Ishikawa (cell line): ENCODE data around the gene TMEM209.

ENCODE experiments used
- CEBPB ChIP-seq: IDR thresholded peaks from 2 replicates; pipeline ENCODE4 v1.6.1; 2012
- CREB1 ChIP-seq: IDR thresholded peaks from 2 replicates; pipeline ENCODE4 v1.6.1; 2012; ENCODE audit warnings: low read depth
- EGR1 ChIP-seq: IDR thresholded peaks from 2 replicates; pipeline ENCODE4 v1.6.1; 2012
- EP300 ChIP-seq: IDR thresholded peaks from 2 replicates; pipeline ENCODE4 v1.6.1; 2012; ENCODE audit warnings: borderline replicate concordance
- TAF1 ChIP-seq: IDR thresholded peaks from 2 replicates; pipeline ENCODE4 v1.6.1; 2012; ENCODE audit warnings: low read depth, mild to moderate bottlenecking
- YY1 ChIP-seq: IDR thresholded peaks from 2 replicates; pipeline ENCODE4 v1.6.1; 2012; ENCODE audit warnings: low read depth
- TF ChIP-seq, protein P1 (sequence below): IDR thresholded peaks from 2 replicates; pipeline ENCODE4 v1.6.1; 2012
- TF ChIP-seq, protein P2 (sequence below): IDR thresholded peaks from 2 replicates; pipeline ENCODE4 v1.6.1; 2012; ENCODE audit warnings: low read depth, mild to moderate bottlenecking

DNA sequence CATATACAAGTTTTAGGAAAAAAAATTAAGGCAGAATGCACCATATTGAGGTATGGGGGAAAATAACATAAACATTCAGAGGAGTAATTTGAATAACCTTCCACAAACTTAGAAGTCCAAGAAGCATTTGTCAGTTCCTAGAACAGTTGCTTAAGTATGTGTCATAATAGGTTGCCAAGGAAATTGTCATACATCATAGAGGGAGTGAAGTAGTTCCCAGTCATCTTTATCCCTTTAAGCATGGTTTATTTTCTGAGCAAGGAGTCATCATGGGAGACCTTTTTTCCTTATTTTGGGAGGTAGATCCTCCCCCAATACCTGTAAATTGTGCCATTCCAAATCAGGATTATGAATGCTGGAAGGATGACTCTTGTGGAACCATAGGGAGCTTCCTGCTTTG, 2.4 kb upstream of the TMEM209 start, which contains the start of gene SSMEM1:
- TF ChIP-seq, protein P1, sequence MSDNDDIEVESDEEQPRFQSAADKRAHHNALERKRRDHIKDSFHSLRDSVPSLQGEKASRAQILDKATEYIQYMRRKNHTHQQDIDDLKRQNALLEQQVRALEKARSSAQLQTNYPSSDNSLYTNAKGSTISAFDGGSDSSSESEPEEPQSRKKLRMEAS = no peak
- TF ChIP-seq, protein P2, sequence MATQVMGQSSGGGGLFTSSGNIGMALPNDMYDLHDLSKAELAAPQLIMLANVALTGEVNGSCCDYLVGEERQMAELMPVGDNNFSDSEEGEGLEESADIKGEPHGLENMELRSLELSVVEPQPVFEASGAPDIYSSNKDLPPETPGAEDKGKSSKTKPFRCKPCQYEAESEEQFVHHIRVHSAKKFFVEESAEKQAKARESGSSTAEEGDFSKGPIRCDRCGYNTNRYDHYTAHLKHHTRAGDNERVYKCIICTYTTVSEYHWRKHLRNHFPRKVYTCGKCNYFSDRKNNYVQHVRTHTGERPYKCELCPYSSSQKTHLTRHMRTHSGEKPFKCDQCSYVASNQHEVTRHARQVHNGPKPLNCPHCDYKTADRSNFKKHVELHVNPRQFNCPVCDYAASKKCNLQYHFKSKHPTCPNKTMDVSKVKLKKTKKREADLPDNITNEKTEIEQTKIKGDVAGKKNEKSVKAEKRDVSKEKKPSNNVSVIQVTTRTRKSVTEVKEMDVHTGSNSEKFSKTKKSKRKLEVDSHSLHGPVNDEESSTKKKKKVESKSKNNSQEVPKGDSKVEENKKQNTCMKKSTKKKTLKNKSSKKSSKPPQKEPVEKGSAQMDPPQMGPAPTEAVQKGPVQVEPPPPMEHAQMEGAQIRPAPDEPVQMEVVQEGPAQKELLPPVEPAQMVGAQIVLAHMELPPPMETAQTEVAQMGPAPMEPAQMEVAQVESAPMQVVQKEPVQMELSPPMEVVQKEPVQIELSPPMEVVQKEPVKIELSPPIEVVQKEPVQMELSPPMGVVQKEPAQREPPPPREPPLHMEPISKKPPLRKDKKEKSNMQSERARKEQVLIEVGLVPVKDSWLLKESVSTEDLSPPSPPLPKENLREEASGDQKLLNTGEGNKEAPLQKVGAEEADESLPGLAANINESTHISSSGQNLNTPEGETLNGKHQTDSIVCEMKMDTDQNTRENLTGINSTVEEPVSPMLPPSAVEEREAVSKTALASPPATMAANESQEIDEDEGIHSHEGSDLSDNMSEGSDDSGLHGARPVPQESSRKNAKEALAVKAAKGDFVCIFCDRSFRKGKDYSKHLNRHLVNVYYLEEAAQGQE = no peak
- TF ChIP-seq CREB1 (no peak), EP300 (no peak), CEBPB (no peak), TAF1 (no peak), YY1 (no peak), EGR1 (no peak)
